HG02885 (cell line): Measurements from ENCODE around the gene ATF4.
A peak's percentile ranks its signal among the peaks of the same experiment; 100 is the strongest.
"Not testable (repeated sequence)": the region's sequence is repeated elsewhere in the genome, so short reads cannot be mapped to it uniquely, and the experiment has no call there.

Experiments
- ATAC-seq: cut with Tn5 transposase; IDR thresholded peaks from one replicate; pipeline ENCODE4 v1.9.1; 2021; ENCODE audit warnings: mild to moderate bottlenecking; ENCODE audit not compliant: unreplicated experiment, poor library complexity

ATF4 gene

GRCh38 chr22:39510529-39511149, 9.7 kb upstream of the ATF4 start:
- no peak for ATAC-seq

- no peak for ATAC-seq
These were observed 9.1 kb upstream of the ATF4 start for GRCh38 chr22:39511226-39511625.

- no peak for ATAC-seq
These were observed 8.3 kb upstream of the ATF4 start for GRCh38 chr22:39512026-39512425.

GRCh38 chr22:39513791-39514190, 6.6 kb upstream of the ATF4 start:
- no peak for ATAC-seq

- no peak for ATAC-seq
These were observed 5.9 kb upstream of the ATF4 start for GRCh38 chr22:39514373-39514973.

- ATAC-seq: no peak
These were observed 4.9 kb upstream of the ATF4 start for GRCh38 chr22:39515266-39516050.

GRCh38 chr22:39517470-39517869, 2.9 kb upstream of the ATF4 start:
- no peak for ATAC-seq

GRCh38 chr22:39518144-39518786, 2.1 kb upstream of the ATF4 start:
- ATAC-seq: no peak

GRCh38 chr22:39518996-39519680, 1.2 kb upstream of the ATF4 start:
- ATAC-seq: no peak

- peak; percentile 78 for ATAC-seq
These were observed 609 bp upstream of the ATF4 start for GRCh38 chr22:39519681-39520225.

- ATAC-seq: not testable (repeated sequence)
These were observed 934 bp downstream of the ATF4 start for GRCh38 chr22:39521106-39521885.

- ATAC-seq: not testable (repeated sequence)
These were observed 1.7 kb downstream of the ATF4 start for GRCh38 chr22:39522091-39522490.

- no peak for ATAC-seq
These were observed 2.4 kb downstream of the ATF4 start for GRCh38 chr22:39522567-39523300.

GRCh38 chr22:39524089-39524752, 3.9 kb downstream of the ATF4 start:
- ATAC-seq: no peak

- no peak for ATAC-seq
These were observed 4.6 kb downstream of the ATF4 start for GRCh38 chr22:39524753-39525657.

GRCh38 chr22:39525658-39525975, 5.3 kb downstream of the ATF4 start:
- no peak for ATAC-seq

GRCh38 chr22:39526736-39527171, 6.4 kb downstream of the ATF4 start:
- ATAC-seq: no peak
